Measurements from ENCODE around the gene ERCC6. TPM values are rescaled to one million over a fixed set of nuclear protein-coding genes. Genes with fewer than 3 reads are reported as not detected.

ERCC6 gene
- total and polyA plus RNA-seq, 2 experiments from 2014 or later = 5.4 to 9.7 TPM

DNA sequence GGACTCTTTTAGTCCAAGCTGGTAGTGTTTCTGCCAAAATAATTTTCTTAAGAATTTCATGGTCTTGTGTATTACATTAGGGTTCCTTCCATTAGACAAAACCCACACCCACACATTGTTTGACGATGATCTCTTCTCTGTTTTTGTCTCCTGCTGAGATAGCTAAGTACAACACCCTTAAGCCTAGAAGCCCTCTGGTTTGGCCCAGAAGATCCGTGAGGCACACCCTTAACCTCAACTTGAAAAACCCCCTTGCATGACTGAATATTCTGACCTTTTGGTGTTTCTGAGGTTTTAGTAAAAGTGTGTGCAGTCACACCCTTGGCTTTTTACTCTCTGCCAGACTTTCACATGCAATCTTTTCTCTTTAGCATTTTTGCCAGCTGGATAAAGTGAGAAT is 29.3 kb upstream of the ERCC6 start:
- H3K27ac ChIP-seq = no peak overlapping the region
- no peaks in the 10 kb centered on the region for H3K36me3 ChIP-seq
- DNase-seq (ENCODE audit: low read depth in 1 of 2, low spot score in 1 of 2) = peak in 1 of 2 donors; percentile 80
- no peak for TF ChIP-seq CTCF (IDR thresholded peaks at IDR 0.05; ENCODE audit: low read depth, low read length)
- no peak overlapping the region for H3K4me3 ChIP-seq
- no peaks in the 10 kb centered on the region for H3K9me3 ChIP-seq (ENCODE audit: low read depth)
- H3K27me3 ChIP-seq = no peaks in the 10 kb centered on the region
- H3K4me1 ChIP-seq (ENCODE audit: low read depth) = no peaks in the 10 kb centered on the region

- H3K27me3 ChIP-seq = no peaks in the 10 kb centered on the region
Measured at GRCh38 chr10:49567810-49568209, 28.9 kb upstream of the ERCC6 start.

DNA sequence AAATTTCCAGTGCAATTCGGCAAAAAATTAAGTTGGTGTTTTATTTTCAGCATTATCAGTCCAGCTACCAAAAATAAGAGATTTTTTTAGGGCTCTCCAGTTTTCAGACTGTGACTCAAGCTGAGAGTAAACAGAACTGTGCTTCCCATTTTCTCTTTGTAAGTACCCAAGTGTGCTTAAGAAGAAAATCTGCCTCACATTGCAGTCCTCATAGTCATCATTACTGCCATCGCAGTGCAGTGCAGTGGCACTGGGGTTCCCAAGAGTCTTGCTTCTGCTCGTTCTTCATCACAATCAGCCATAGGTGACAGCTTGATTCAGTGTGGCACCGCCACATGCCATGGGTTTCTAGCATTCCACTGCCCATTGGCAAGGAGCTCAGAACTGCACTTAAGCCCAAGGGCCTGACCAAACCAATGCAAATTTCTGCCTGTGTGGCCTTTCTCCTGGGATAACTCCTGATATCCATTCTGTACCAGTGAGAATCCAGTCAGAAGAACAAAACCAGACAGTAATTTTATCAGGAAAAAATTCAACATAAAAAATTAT is 25.6 kb upstream of the ERCC6 start:
- Histone ChIP-seq H3K27ac (no peak overlapping the region), H3K27me3 (no peaks in the 10 kb centered on the region), H3K9me3 (ENCODE audit: low read depth) (no peaks in the 10 kb centered on the region), H3K4me3 (no peak overlapping the region), H3K36me3 (no peaks in the 10 kb centered on the region), H3K4me1 (ENCODE audit: low read depth) (no peaks in the 10 kb centered on the region)
- DNase-seq (ENCODE audit: low read depth in 1 of 2, low spot score in 1 of 2) = no peak
- no peak for TF ChIP-seq CTCF (IDR thresholded peaks at IDR 0.05; ENCODE audit: low read depth, low read length)

More at GRCh38 chr10:49567810-49568209, 28.9 kb upstream of the ERCC6 start:
- Histone ChIP-seq H3K9me3 (ENCODE audit: low read depth) (no peaks in the 10 kb centered on the region), H3K4me3 (no peak overlapping the region), H3K36me3 (no peaks in the 10 kb centered on the region), H3K27ac (no peak overlapping the region), H3K4me1 (ENCODE audit: low read depth) (no peaks in the 10 kb centered on the region)
- TF ChIP-seq CTCF (IDR thresholded peaks at IDR 0.05; ENCODE audit: low read depth, low read length) = no peak
- DNase-seq (ENCODE audit: low read depth in 1 of 2, low spot score in 1 of 2) = no peak

- Histone ChIP-seq H3K27me3 (no peaks in the 10 kb centered on the region), H3K27ac (no peak overlapping the region), H3K36me3 (no peaks in the 10 kb centered on the region), H3K4me3 (no peak overlapping the region), H3K9me3 (ENCODE audit: low read depth) (no peaks in the 10 kb centered on the region), H3K4me1 (ENCODE audit: low read depth) (no peaks in the 10 kb centered on the region)
- TF ChIP-seq CTCF (IDR thresholded peaks at IDR 0.05; ENCODE audit: low read depth, low read length) = no peak
- DNase-seq (ENCODE audit: low read depth in 1 of 2, low spot score in 1 of 2) = peak in 1 of 2 donors; percentile 47
Measured at GRCh38 chr10:49562893-49563292, 24.0 kb upstream of the ERCC6 start.

- no peak for TF ChIP-seq CTCF (IDR thresholded peaks at IDR 0.05; ENCODE audit: low read depth, low read length)
- H3K4me1 ChIP-seq (ENCODE audit: low read depth) = no peaks in the 10 kb centered on the region
- no peak for DNase-seq (ENCODE audit: low read depth in 1 of 2, low spot score in 1 of 2)
- H3K36me3 ChIP-seq = no peaks in the 10 kb centered on the region
- no peak overlapping the region for H3K27ac ChIP-seq
- no peaks in the 10 kb centered on the region for H3K27me3 ChIP-seq
- no peak overlapping the region for H3K4me3 ChIP-seq
- no peaks in the 10 kb centered on the region for H3K9me3 ChIP-seq (ENCODE audit: low read depth)
Measured at GRCh38 chr10:49560526-49560925, 21.6 kb upstream of the ERCC6 start.
